Chondrocyte (in vitro differentiated cells): ENCODE data around the gene DHRS4L2. TPM values are rescaled to one million over a fixed set of nuclear protein-coding genes. Genes with fewer than 3 reads are reported as not detected.
"Not testable (repeated sequence)": the region's sequence is repeated elsewhere in the genome, so short reads cannot be mapped to it uniquely, and the experiment has no call there.

Source experiments
- DNase-seq: peaks from one replicate; pipeline ENCODE4 v3.0.0; 2021; ENCODE audit warnings: mixed read lengths, low spot score
- H3K27ac Mint-ChIP-seq: one replicate; pipeline ENCODE4 v1.8.0; 2021; ENCODE audit warnings: mild to moderate bottlenecking, moderate library complexity, mixed read lengths; ENCODE audit not compliant: unreplicated experiment
- H3K27me3 Mint-ChIP-seq: 2 replicates; pipeline ENCODE4 v1.8.0; 2021; ENCODE audit warnings: low read depth, mixed read lengths
- H3K36me3 Mint-ChIP-seq: 2 replicates; pipeline ENCODE4 v1.8.0; 2021; ENCODE audit warnings: low read depth, mixed read lengths
- H3K4me1 Mint-ChIP-seq: 2 replicates; pipeline ENCODE4 v1.8.0; 2021; ENCODE audit warnings: low read depth, mild to moderate bottlenecking, mixed read lengths
- H3K4me3 Mint-ChIP-seq: one replicate; pipeline ENCODE4 v1.8.0; 2021; ENCODE audit warnings: mild to moderate bottlenecking, moderate library complexity, mixed read lengths; ENCODE audit not compliant: unreplicated experiment
- H3K9me3 Mint-ChIP-seq: 2 replicates; pipeline ENCODE4 v1.8.0; 2021; ENCODE audit warnings: low read depth, mixed read lengths
- total RNA-seq: library from RNA; stranded (reverse); gene quantifications from 3 replicates; pipeline ENCODE4 v1.2.1, GENCODE V29; 2021
- TF ChIP-seq, protein P1 (sequence below): fragments of 200-600 bp; sonication (generic); IDR thresholded peaks from 2 replicates; pipeline ENCODE4 v1.5.0; 2021; ENCODE audit warnings: antibody characterized with exemption, mild to moderate bottlenecking, moderate library complexity

The DHRS4L2 gene
- total RNA-seq, 1 donor from 2014 or later = 13.9 TPM

DNA sequence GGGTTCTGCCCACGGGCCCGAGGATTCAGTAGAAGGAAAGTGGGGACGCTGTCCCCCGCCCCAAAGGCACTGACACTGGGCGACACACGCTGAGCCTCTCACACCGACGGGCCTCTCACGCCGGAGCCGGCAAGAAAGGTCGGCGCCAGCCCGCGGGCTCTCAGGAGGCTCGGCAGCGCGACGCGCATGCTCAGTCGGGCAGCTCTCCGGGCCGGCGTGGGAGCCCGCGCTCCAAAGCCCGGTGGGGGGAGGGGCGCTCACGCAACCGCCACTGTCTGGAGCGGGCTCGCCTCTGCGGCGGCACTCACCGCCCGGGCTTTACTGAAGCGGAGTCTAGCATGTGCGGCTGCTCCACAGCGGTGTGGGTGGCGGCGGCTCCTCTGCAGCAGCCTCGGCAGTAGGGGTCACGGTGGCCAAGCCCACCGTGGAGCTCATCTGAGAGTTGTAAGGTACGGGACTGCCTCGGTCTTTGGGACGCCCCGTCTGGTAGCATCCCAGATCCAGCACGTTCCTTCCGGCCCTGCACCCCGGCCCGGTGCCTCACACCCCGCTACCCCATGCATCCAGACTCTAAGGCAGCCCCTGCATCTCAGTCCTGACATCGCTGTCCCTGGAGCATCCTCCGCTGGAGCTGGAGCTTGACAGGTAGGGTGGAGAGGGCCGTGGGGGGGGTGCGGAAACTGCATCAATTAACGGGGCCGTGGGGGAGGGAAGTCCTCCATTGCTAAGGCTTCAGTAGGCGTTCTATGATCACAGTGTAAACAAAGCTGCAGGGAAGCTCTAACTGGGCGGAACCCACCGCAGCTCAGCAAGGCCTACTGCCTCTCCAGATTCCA lies 18.3 kb downstream of the DHRS4L2 start:
- not testable (repeated sequence) for H3K36me3 Mint-ChIP-seq, H3K9me3 Mint-ChIP-seq, H3K27me3 Mint-ChIP-seq, H3K27ac Mint-ChIP-seq, H3K4me1 Mint-ChIP-seq, DNase-seq
- peak overlapping the region; percentile 40 for H3K4me3 Mint-ChIP-seq

DNA sequence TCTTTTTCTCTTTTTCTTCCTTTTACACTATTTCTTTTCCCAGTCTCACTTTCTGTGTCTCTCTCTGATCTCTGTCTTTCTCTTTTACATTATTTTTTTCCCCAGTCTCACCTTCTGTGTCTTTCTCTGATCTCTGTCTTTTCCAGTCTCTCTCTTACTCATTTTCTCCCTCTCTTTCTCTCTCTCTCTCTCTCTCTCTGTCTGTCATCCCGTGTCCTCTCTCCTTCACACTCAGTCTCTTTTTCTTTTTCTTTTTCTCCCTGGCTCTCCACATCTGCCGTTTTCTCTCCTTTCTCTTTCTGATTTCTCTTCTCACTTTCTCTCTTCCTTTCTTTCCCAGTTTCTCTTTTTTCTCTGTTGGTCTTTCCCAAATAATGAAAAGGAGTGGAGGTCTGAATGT lies 22.3 kb downstream of the DHRS4L2 start:
- no peaks in the 10 kb centered on the region for H3K27me3 Mint-ChIP-seq
- no peaks in the 10 kb centered on the region for H3K36me3 Mint-ChIP-seq
- H3K27ac Mint-ChIP-seq = no peak overlapping the region
- no peak overlapping the region for H3K4me3 Mint-ChIP-seq
- TF ChIP-seq, protein P1, sequence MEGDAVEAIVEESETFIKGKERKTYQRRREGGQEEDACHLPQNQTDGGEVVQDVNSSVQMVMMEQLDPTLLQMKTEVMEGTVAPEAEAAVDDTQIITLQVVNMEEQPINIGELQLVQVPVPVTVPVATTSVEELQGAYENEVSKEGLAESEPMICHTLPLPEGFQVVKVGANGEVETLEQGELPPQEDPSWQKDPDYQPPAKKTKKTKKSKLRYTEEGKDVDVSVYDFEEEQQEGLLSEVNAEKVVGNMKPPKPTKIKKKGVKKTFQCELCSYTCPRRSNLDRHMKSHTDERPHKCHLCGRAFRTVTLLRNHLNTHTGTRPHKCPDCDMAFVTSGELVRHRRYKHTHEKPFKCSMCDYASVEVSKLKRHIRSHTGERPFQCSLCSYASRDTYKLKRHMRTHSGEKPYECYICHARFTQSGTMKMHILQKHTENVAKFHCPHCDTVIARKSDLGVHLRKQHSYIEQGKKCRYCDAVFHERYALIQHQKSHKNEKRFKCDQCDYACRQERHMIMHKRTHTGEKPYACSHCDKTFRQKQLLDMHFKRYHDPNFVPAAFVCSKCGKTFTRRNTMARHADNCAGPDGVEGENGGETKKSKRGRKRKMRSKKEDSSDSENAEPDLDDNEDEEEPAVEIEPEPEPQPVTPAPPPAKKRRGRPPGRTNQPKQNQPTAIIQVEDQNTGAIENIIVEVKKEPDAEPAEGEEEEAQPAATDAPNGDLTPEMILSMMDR = no peak
- no peak for DNase-seq
- H3K9me3 Mint-ChIP-seq = no peaks in the 10 kb centered on the region
- no peaks in the 10 kb centered on the region for H3K4me1 Mint-ChIP-seq

DNA sequence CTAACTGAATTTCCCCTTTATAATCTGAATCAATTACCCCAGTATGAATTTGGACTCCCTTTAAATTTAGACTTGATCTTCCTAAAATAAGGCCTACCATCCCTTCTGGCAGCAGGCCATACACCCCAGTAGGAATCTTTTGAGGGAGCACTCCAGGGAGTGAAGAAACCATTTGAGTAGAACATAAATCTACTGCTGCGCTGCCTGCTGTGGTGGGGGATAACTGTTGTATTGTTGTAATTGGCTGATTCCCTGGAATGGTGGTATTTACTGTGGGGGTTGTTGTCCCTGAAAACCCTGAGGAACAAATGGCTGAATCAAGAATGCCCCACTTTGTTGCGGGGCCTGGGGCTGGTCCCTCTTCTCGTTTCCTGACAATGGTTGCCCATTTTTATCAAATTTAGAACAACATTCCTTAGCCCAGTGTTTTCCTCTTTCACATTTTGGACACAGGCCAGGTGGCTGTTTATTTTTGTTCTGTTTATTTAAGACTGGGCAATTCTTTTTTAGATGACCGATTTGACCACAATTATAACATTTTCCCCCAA lies 24.1 kb downstream of the DHRS4L2 start:
- H3K27me3 Mint-ChIP-seq, H3K4me3 Mint-ChIP-seq, H3K36me3 Mint-ChIP-seq, H3K4me1 Mint-ChIP-seq, DNase-seq, H3K9me3 Mint-ChIP-seq: not testable (repeated sequence)
- H3K27ac Mint-ChIP-seq = peak overlapping the region; percentile 4

DNA sequence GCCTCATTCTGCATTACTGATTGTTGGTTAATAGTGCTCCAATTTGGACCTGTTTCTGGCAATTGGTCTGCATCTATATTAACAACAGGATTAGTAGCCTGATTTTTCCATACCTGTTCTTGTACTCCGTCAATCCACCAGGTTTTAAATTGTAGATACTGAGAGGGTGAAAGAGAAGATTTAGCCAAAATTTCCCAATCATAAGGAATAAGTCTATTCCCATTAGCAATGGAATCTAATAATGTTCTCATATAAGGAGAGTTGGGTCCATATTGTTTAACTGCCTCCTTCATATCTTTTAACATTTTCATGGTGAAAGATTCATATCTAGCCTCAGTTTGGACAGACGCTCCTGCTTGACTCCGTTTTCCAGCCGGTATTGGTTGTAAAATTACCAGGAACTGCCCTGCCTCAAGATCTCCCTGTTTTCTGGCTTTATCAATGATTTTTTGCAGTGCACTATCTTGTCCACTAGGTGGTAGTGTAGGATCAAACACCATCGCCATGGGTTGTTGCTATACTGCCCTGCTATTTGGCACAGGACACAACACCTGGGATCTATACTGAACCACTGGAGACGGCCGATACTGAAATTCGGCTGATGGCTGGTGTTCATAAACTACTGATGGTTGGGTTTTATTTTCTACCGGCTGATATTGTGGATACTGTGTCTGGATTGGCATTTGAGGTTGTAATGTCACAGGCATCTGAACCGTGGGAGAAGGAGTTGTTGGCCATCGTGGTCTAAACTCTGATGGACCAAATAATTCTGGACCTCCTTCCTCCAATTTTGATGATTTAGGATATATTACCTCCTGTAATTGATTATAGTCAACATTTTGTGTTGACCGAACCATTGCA lies 25.2 kb downstream of the DHRS4L2 start:
- Mint-ChIP-seq H3K9me3 (peaks cover 12% of the 10 kb centered on the region), H3K36me3 (peaks cover 4% of the 10 kb centered on the region), H3K4me3 (no peak overlapping the region), H3K4me1 (no peaks in the 10 kb centered on the region), H3K27ac (no peak overlapping the region), H3K27me3 (peaks cover 3% of the 10 kb centered on the region)
- no peak for DNase-seq
- TF ChIP-seq, protein P1 = peak; percentile 92

DNA sequence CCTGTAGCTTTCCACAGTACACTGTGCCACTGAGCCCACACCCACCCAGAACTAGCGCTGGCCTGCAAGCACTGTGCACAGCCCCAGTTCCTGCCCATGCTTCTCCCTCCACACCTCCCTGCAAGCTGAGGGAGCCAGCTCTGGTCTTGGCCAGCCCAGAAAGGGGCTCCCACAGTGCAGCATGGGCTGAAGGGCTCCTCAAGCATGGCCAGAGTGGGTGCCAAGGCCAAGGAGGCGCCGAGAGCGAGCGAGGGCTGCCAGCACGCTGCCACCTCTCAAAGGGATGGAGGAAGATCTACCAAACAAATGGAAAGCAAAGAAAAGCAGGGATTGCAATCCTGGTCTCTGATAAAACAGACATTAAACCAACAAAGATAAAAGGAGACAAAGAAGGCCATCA lies 27.0 kb downstream of the DHRS4L2 start:
- H3K27me3 Mint-ChIP-seq, DNase-seq, H3K27ac Mint-ChIP-seq, H3K4me1 Mint-ChIP-seq, H3K36me3 Mint-ChIP-seq, H3K4me3 Mint-ChIP-seq: not testable (repeated sequence)
- peaks cover 21% of the 10 kb centered on the region for H3K9me3 Mint-ChIP-seq

DNA sequence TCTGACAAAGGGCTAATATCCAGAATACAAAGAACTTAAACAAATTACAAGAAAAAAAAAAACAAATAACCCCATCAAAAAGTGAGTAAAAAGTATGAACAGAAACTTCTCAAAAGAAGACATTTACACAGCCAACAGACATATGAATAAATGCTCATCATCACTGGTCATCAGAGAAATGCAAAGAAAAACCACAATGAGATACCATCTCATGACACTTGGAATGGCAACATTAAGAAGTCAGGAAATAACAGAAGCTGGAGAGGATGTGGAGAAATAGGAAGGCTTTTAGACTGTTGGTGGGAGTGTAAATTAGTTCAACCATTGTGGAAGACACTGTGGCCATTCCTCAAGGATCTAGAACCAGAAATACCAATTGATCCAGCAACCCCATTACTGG lies 30.2 kb downstream of the DHRS4L2 start:
- Mint-ChIP-seq H3K27me3 (peaks cover 11% of the 10 kb centered on the region), H3K9me3 (peaks cover 26% of the 10 kb centered on the region), H3K27ac (peak overlapping the region; percentile 11)
- not testable (repeated sequence) for H3K4me3 Mint-ChIP-seq, H3K36me3 Mint-ChIP-seq, DNase-seq, H3K4me1 Mint-ChIP-seq

DNA sequence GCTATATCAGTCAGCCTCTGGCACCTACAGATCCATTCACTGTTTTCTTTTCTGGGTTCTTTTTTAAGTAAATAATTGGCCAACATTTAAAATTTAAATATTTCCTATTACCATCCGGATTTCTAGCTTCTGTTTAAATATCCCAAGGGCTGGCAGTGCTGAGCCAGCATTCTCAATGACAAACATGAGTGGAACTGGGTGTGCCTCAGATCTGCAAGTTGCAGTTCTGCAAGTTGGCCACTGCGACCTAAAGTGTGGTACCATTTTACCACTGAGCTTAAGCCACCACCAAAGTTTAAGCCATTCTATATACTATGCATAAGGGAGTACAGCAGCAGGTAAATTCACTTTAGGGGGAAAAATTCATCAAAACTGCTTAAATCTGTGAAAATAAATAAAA lies 31.2 kb downstream of the DHRS4L2 start:
- H3K27ac Mint-ChIP-seq, H3K4me1 Mint-ChIP-seq, H3K36me3 Mint-ChIP-seq, H3K4me3 Mint-ChIP-seq, DNase-seq: not testable (repeated sequence)
- Mint-ChIP-seq H3K9me3 (peaks cover 27% of the 10 kb centered on the region), H3K27me3 (peaks cover 14% of the 10 kb centered on the region)
- TF ChIP-seq, protein P1 = peak; percentile 37

DNA sequence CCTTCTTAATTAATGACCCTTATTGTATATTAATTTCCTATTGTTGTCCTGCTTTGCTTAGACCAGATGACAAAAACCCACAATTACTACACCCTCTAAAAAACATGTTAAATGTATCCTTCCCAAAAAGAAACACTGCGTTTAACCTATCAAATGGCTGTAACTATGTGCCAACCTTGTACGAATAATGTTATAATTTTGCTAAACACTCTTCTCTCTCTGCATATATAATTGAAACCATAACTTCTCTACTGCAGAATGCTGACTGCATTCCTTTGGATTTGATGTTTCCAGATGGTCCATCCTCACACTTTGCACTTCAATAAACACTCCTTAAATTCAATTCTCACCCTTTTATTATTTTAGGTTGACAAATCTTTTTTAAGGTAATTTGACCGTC lies 31.8 kb downstream of the DHRS4L2 start:
- not testable (repeated sequence) for H3K27ac Mint-ChIP-seq, H3K4me1 Mint-ChIP-seq, H3K4me3 Mint-ChIP-seq, DNase-seq
- H3K9me3 Mint-ChIP-seq = peaks cover 30% of the 10 kb centered on the region
- peaks cover 14% of the 10 kb centered on the region for H3K27me3 Mint-ChIP-seq
- H3K36me3 Mint-ChIP-seq = peaks cover 11% of the 10 kb centered on the region

DNA sequence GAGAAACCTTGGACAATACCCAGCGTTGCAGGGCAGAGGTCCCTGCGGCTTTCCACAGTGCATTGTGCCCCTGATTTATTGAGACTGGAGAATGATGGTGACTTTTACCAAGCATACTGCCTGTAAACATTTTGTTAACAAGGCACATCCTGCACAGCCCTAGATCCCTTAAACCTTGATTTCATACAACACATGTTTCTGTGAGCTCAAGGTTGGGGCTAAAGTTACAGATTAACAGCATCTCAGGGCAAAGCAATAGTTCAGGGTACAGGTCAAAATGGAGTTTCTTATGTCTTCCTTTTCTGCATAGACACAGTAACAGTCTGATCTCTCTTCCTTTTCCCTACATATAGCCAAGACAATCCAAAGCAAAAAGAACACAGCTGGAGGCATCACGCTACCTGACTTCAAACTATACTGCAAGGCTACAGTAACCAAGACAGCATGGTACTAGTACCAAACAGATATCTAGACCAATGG lies 36.2 kb downstream of the DHRS4L2 start:
- Mint-ChIP-seq H3K27me3 (peaks cover 24% of the 10 kb centered on the region), H3K9me3 (peaks cover 33% of the 10 kb centered on the region), H3K36me3 (peaks cover 14% of the 10 kb centered on the region)
- not testable (repeated sequence) for DNase-seq, H3K27ac Mint-ChIP-seq, H3K4me1 Mint-ChIP-seq, H3K4me3 Mint-ChIP-seq
